ENCODE data around the gene ZNF653.
A peak's percentile ranks its signal among the peaks of the same experiment; 100 is the strongest.
"Not testable (repeated sequence)": the region's sequence is repeated elsewhere in the genome, so short reads cannot be mapped to it uniquely, and the experiment has no call there.

The ZNF653 gene

DNA sequence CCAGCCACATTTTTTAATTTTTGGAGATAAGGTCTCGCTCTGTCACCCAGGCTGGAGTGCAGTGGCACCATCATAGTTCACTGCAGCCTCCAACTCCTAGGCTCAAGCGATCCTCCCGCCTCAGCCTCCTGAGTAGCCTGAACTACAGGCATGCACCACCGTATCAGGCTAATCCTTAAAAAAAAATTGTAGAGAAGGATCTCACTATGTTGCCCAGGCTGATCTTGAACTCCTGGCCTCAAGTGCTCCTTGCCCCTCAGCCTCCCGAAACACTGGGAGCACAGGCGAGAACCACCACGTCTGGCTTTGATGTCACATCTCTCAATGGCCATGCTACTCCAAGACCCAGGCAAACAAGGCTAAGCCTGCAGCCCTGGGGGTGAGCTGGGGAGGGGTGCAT lies 49.0 kb downstream of the ZNF653 start:
- no peak for DNase-seq (ENCODE audit: low read depth, low spot score)

- DNase-seq (ENCODE audit: low read depth, low spot score), result not testable (repeated sequence)
Observed at GRCh38 chr19:11455233-11455554, 50.4 kb downstream of the ZNF653 start.

GRCh38 chr19:11453468-11454341 lies 51.9 kb downstream of the ZNF653 start:
- no peak for DNase-seq (ENCODE audit: low read depth, low spot score)

DNA sequence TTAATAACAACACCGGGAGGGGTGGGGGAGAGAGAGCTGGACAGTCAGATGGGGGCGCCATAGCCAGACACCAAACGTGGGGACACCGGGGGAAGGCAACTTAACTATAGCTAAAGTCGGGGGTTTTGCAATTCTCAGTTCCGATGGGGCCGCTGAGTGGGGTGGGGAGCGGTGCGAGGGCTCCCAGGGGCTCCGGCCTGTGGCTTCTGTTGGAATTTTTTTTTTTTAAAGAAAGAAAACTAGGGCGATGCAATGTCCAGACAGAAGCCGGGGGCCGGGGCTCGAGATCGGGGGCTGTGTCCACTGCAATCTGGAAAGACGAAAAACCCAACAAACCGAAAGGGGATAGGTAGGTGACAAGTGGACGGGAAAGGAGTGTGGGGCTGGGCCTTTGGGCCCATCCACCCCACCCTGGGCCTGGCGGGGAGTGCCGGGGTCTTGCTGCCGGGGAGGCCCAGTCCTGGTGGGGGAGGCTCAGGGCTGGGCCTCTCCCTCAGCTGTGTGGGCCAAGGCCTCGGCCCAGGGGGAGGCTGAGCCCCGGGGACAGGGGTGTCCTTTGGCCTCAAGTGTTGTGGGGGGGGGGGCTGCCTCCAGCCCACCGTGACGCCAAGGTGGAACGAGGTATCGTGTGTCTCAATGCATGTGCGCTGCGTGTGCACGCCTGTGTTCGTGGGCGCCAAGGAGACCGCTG lies 52.9 kb downstream of the ZNF653 start:
- DNase-seq (ENCODE audit: low read depth, low spot score), result no peak

DNA sequence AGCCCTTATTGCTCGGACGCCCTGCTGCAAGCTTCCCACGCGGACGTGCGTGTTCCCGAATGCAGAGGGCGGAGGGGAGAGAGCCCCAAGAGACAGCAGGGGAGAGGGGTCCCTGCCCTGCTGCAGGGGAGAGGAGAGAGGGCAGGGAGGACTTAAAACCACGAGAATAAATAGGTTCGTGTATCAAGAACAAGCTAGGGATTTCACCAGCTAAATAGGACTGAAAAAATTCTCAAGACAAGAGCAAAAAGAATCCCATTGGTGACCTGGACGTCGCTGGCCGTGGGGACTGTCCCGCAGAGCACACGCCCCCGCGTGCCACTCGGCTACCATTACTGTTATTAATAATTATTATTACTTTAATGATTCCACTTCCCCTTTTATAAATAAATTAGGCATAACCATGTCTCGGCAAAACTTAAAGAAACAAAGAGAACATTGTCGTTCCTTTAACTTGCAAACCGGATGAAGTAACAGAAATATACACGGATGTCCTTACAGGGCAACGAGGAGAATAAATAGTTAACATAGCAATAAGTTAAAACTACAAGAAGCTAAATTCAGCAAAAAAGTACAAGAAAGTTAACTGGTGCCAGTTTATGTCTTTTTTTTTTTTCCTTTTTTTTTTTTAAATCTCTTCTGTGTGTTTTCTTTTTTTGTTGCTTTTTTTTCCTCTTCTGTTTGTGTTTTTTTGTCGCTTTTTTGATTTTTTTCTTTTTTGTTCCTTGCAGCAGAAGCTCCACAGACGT lies 53.6 kb downstream of the ZNF653 start:
- DNase-seq (ENCODE audit: low read depth, low spot score), result no peak

- no peak for DNase-seq (ENCODE audit: low read depth, low spot score)
Observed at GRCh38 chr19:11451327-11451870, 54.2 kb downstream of the ZNF653 start.

DNA sequence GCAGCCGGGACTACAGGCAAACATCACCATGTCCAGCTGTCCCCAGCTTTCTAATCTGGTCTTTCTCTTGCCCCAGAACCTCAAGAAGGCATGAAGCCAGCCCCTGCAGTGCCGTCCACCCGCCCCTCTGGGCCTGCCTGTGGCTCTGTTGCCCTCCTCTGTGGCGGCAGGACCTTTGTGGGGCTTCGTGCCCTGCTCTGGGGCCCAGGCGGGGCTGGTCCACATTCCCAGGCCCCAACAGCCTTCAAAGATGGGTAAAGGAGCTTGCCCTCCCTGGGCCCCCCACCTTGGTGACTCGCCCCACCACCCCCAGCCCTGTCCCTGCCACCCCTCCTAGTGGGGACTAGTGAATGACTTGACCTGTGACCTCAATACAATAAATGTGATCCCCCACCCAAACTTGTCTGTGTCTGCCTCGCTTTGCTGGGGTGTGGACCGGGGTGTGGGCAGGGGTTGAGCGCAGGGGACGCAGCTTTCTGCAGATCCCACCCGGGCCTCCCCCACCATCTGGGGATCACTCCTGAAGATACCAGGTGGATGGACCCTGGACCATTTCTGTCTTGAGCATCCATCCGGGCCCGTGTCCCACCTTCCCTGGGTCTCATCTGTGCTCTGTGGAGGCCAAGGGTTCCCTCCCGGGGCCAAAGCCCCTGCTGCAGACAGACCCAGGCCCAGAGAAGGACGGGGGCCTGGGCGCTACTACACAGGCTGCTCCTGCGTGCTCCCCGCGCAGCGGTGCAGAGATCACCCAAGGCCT lies 54.9 kb downstream of the ZNF653 start:
- DNase-seq (ENCODE audit: low read depth, low spot score), result no peak

DNA sequence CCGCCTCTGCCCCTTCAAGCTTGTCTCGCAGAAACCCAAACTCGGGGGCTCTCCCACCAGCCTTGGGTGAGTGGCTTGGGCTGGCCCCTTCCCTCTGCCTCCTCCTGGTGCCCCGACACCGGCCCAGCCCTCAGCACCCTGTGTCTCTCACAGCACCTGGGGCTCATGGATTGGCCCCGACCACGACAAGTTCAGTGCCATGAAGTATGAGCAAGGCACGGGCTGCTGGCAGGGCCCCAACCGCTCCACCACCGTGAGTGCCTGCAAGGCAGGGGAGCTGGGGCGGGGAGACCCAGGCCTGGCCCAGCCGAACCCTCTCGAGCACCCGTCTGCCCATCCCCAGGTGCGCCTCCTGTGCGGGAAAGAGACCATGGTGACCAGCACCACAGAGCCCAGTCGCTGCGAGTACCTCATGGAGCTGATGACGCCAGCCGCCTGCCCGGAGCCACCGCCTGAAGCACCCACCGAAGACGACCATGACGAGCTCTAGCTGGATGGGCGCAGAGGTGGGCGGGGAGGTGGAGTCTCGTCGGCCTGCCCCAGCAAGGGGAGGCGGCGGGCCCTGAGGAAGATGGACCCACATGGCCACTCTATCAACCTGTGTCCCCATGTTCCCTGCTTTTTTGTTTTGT lies 56.6 kb downstream of the ZNF653 start:
- no peak for DNase-seq (ENCODE audit: low read depth, low spot score)

DNA sequence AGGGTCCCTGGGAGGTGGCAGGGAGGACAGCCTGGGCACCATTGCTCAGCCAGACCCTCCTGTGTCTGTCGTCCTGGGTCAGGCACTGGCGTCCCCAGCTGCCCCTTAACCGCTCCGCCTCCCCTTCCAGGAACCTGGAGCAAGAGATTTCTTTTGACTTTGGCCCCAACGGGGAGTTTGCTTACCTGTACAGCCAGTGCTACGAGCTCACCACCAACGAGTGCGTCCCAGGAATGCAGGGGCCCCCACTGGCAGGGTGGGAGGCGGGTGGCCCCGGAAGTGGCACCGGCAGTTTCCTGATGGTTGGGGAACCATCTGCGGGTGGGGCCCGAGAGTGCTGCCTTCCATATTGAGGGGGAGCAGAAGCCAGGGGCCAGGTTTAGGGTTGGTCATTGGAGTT lies 57.2 kb downstream of the ZNF653 start:
- no peak for DNase-seq (ENCODE audit: low read depth, low spot score)

GRCh38 chr19:11447347-11448262 lies 58.0 kb downstream of the ZNF653 start:
- no peak for DNase-seq (ENCODE audit: low read depth, low spot score)

- no peak for DNase-seq (ENCODE audit: low read depth, low spot score)
Observed at GRCh38 chr19:11446652-11447301, 58.9 kb downstream of the ZNF653 start.

GRCh38 chr19:11446271-11446651 lies 59.4 kb downstream of the ZNF653 start:
- no peak for DNase-seq (ENCODE audit: low read depth, low spot score)

GRCh38 chr19:11445141-11445540 lies 60.5 kb downstream of the ZNF653 start:
- no peak for DNase-seq (ENCODE audit: low read depth, low spot score)

DNA sequence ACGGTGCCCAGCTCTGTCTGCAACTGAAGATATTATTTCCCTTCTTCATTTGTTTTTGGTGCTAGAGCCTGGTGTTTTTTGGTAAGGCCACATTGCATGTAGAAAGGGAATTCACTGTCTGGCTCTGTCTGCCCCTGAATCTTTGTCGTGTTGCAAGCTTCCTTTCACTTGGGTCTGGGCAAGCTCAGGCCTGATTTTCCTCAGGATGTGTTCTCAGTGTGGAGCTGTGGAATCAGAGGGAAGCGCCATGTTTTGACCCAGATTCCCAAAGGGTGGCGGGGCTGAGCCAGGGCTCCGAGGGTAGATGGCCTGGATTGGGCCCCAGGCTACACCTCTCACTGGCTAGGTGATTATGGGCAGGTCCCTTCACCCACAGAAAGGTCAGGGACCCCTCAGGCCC lies 61.6 kb downstream of the ZNF653 start:
- no peak for DNase-seq (ENCODE audit: low read depth, low spot score)

GRCh38 chr19:11437955-11438354 lies 67.7 kb downstream of the ZNF653 start:
- no peak for DNase-seq (ENCODE audit: low read depth, low spot score)

DNA sequence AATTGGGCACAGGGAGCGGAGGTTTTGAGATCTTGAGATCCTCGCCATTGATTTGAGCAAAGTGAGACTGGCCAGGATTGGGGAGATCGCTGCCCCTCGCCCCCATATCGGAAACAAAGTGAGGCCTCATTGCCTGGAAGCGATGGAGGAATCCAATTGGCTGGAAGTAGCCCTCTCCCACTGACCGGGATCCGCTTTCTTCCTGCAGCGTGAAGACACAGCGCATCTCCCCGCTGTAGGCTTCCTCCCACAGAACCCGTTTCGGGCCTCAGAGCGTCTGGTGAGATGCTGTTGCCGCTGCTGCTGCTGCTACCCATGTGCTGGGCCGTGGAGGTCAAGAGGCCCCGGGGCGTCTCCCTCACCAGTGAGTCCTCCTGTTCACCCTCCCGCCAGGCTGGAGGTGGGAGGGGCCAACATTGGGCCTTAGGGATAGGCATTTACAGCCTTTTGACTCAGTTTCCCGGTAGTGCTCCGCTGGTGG lies 69.8 kb downstream of the ZNF653 start:
- no peak for DNase-seq (ENCODE audit: low read depth, low spot score)

GRCh38 chr19:11435057-11435832 lies 70.4 kb downstream of the ZNF653 start, which contains the start of the genes ODAD3 and PRKCSH:
Gene ODAD3, minus strand, starts transcription at chr19:11435121. Its CDS starts 105 bp downstream, at chr19:11435016.
Gene PRKCSH, plus strand, starts transcription at chr19:11435635. Its CDS starts 483 bp downstream, at chr19:11436118.
- peak; percentile 99 for DNase-seq (ENCODE audit: low read depth, low spot score)

GRCh38 chr19:11434703-11435056 lies 71.0 kb downstream of the ZNF653 start:
- DNase-seq (ENCODE audit: low read depth, low spot score), result no peak

Data from activated naive CD8-positive, alpha-beta T cell treated with anti-CD3 and anti-CD28 coated beads, Interleukin-2, amount 50 U/mL, for 16 hours (primary cell).